NCI-H1436 treated with DMSO at 0.1 percent for 48 hours (cell line): ENCODE data around the gene ZFPM1.

Source experiments
- DNase-seq: peaks from one replicate; lab custom pipeline; 2025; lab: John Stamatoyannopoulos, UW

Gene ZFPM1

DNA sequence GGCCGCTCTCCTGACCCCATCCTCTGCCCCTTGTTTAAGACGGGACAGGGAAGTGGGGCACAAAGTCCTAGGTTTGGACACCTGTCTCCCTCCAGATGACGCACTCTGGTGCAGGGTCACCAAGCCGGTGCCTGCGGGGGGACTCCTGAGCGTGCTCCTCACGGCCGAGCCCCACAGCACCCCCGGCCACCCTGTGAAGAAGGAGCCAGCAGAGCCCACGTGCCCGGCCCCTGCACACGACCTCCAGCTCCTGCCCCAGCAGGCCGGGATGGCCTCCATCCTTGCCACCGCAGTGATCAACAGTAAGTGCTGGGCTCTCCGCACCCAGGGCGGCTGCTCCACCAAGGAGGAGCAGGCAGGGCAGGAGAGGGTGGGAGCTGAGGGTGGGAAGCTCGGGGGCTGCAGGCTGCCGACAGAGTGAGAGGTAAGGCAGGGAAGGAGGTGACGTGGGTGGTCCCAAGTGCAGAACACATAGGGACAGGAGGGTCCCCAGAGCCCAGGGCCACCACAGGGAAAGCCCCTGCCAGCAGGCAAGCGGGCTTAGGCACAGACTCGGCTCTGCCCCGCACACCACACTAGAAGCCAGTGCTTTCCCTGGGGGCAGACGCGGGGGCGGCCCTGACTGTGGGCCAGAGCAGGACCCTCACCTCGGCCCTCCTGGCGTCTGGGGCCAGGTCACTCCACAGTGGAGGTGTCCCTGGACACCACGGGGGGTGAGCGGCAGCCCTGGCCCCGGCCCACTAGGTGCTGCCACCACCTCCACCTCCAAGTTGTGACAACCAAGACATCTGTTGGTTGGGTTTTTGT, 75.1 kb downstream of the ZFPM1 start:
- no peak for DNase-seq

DNA sequence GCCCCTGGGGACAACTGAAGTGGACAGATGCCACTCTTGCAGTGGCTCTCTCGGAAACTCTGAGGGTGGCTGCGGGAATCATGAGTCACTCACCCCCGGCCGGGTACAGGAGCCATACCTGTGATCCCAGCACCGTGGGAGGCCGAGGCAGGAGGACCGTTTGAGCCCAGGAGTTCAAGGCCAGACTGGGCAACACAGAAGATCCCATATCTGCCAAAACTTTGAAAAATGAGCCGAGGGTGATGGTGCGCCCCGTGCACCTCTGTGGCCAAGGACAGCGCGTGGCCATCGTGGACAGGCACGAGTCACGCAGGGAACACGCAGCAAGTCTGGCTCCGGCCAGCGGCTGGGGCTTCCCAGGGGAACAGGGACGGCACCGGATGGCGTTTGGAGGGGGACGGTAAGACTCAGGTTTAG, 75.8 kb downstream of the ZFPM1 start:
- DNase-seq = no peak

DNA sequence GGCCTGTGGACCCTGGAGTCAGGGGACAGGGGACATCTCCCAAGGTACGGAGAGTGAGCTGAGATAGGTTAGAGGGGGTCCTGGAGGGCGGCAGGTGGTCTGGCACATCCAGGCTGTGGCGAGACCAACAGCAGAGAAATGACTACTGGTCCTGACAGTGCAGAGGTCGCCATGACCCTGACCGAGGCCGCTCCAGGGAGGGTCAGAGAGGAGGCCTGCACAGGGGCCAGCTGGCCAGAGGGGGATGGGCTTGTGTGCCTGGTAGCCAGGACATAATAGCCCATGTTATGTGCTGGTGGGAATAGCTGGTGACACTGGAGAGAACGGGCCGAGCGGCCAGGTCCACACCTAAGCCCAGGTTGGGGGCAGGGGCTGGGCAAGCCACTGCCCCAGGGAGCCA, 76.5 kb downstream of the ZFPM1 start:
- no peak for DNase-seq

DNA sequence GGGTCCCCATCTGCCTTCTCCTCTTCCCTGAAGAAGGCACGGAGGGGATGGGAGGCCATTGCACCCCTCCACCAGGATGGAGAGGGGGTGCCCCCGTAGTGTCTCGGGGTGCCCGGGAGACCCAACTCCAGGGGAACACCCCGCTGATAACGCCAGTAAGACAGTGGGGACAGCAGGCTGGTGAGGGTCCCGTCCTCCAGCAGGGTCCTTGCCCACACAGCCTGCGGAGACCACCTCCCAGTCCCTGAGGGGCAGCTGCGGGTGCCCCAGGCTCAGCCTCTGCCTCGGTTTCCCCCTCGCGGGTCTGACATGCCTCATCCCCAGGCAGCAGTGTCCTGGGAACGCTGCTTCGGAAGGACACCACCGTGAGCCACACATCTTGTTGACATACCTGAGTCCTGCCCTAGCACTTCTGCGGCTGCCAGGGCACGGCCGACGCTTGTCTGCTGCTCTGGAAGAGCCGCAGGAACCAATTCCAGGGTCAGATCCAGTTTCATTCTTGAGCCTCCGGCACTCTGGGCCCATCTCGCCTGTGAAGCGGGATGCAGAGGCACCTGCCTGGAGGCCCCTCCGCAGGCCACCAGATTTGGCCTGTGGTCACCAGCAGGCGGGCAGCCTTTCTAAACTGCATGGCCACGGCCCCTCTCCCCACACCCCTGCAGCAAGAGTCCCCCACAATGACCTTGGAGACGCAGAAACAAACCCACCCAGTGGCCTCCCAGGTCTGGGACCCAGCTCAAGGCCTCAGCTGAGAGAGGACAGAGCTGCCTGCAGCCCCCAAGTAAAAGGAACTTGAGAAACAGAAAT, 77.2 kb downstream of the ZFPM1 start:
- no peak for DNase-seq

DNA sequence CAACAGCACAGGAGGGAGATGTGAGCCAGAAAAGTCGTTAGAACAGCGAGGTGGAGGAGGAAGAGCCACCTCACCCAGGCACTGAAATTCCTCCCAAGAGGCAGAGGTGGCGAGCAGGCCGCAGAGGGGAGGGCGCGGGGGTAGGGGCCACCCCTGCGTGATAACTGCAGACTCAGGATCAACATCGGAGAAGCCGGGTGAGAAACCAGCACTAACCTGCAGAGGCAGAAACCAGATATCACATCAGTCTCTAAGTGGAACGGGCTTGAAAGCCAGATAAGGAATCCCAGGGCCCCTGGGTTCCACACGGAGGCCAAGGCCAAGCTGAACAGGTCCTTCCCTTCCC, 77.8 kb downstream of the ZFPM1 start:
- DNase-seq = no peak

DNA sequence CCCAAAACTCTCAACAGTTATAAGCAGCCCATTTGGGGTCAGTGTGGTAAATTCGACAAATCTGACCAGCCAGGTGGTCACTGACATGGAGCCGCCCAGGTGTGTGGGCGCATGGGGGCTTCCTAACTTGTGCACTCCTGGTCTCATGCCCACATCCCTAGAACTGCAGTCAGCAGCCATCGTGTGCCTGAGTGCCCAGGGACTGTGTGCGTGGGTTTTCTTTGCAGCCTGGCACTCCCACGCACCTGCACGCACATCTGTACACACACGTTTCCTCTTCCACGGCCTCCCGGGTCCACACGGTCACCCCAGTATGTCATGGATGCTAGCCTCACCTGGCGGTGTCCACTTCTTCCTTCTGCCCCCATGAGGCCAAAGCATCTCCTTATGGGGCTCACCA, 78.3 kb downstream of the ZFPM1 start:
- no peak for DNase-seq

DNA sequence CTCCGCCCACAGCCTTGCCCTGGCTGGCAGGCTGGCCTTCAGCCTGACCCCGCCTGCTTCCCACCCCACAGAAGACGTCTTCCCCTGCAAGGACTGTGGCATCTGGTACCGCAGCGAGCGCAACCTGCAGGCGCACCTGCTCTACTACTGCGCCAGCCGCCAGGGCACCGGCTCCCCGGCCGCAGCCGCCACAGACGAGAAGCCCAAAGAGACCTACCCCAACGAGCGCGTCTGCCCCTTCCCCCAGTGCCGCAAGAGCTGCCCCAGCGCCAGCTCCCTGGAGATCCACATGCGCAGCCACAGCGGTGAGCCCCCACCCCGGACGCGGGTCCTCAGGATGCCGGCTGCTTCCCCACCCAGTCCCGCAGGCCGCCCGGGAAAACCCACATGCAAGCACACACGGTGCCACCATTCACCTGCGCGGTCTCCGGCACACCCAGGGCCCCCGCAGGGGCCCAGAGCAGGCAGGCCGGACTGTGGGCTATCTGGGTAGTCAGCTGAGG, 78.9 kb downstream of the ZFPM1 start:
- no peak for DNase-seq

DNA sequence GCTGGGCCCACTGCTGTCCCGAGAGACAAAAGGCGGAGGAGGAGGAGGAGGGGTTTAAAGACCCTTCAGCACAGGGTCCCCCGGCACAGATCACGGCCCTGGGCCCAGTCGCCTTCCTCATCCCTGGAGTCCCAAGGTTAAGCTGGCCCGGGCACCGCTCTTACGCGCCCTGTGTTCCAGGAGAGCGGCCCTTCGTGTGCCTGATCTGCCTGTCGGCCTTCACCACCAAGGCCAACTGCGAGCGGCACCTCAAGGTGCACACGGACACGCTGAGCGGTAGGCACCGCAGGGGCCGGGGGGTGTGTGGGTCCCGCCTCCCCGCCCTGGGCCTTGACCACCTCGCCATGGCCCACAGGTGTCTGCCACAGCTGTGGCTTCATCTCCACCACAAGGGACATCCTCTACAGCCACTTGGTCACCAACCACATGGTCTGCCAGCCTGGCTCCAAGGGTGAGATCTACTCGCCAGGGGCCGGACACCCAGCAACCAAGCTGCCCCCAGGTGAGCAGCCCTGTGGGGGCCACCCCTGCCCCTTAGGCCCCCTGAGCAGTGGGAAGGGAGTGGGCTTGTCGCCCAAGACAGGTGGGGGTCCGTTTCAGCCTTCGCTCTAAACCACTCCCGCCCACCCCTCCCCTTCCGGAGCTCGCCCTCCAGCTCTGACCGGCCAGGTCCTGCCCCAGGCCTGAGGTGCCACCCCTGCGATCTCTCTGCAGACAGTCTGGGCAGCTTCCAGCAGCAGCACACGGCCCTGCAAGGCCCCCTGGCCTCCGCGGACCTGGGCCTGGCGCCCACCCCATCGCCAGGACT, 79.6 kb downstream of the ZFPM1 start:
- no peak for DNase-seq

DNA sequence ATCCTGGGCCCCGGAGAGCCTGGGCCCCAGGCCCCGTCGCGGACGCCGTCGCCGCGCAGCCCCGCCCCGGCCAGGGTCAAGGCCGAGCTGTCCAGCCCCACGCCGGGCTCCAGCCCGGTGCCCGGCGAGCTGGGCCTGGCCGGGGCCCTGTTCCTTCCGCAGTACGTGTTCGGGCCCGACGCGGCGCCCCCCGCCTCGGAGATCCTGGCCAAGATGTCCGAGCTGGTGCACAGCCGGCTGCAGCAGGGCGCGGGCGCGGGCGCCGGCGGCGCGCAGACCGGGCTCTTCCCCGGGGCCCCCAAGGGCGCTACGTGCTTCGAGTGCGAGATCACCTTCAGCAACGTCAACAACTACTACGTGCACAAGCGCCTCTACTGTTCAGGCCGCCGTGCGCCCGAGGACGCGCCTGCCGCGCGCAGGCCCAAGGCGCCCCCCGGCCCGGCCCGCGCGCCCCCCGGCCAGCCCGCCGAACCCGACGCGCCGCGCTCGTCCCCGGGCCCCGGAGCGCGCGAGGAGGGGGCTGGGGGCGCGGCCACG, 80.4 kb downstream of the ZFPM1 start:
- no peak for DNase-seq

DNA sequence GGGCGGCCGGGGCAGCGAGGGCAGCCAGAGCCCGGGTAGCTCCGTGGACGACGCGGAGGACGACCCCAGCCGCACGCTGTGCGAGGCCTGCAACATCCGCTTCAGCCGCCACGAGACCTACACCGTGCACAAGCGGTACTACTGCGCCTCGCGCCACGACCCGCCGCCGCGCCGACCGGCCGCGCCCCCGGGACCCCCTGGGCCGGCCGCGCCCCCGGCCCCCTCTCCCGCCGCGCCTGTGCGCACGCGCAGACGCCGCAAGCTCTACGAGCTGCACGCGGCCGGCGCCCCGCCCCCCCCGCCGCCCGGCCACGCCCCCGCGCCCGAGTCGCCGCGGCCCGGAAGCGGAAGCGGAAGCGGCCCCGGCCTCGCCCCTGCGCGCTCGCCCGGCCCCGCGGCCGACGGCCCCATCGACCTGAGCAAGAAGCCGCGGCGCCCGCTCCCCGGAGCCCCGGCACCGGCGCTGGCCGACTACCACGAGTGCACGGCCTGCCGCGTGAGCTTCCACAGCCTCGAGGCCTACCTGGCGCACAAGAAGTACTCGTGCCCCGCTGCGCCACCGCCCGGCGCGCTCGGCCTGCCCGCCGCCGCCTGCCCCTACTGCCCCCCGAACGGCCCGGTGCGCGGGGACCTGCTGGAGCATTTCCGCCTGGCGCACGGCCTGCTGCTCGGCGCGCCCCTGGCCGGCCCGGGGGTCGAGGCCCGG, 81.0 kb downstream of the ZFPM1 start:
- no peak for DNase-seq

DNA sequence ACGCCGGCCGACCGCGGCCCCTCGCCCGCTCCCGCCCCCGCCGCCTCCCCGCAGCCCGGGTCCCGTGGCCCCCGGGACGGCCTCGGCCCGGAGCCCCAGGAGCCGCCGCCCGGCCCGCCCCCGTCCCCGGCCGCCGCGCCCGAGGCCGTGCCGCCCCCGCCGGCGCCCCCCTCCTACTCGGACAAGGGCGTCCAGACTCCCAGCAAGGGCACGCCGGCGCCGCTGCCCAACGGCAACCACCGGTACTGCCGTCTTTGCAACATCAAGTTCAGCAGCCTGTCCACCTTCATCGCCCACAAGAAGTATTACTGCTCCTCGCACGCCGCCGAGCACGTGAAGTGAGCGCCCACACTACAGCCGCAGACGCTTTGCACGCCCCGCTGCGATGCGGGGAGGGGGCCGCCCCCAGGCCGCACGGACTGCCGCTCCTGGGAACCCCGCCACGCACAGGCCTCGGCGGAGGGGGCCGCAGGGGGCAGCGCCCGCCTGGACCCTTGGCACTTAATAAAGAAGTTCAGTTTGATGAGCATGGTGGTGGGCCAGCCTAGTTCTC, 81.6 kb downstream of the ZFPM1 start:
- DNase-seq = no peak

DNA sequence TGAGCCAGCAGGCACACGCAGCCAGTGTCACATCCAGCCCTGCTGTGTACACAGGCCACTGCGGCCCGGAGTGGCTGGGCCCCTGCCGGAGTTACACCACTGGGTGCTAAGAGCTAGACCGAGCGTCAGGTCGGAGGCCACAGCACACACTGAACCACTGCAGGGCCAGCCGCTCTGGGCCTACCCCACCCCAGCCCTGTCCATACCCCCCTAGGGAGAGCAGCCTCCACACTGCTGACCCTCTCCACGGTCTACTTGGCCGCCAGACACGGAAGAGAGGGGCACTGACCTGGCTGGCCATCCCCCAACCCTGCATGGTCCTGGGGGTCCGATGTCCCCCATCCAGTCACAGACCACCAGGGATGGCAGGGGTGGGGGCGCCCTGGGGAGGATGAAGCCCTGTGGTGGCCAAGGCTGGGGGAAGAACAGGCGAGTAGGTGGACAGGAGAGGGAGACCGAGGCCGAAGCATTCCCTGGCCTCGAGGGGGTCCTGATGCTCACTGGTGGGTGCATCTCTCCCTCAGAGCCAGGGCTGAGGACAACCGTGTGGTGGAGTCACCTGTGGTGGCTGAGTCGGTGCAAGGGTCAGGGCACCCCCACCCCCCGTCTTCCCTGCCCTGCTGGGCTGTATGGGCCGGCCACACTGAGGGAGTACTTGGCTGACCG, 82.2 kb downstream of the ZFPM1 start:
- DNase-seq = no peak

DNA sequence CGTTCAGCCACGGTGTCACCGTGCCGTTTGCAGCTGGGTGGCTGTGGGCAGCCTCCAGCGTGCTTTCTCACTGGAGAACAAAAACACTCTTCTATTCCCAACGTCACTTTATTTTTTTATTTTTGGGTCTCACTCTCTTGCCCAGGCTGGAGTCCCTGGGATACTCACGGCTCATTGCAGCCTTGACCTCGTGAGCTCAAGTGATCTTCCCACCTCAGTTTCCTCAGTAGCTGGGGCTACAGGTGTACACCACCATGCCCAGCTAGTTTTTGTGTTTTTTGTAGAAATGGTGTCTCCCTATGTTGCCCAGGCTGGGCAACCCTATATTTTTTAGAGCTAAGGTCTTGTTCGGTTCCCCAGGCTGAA, 82.8 kb downstream of the ZFPM1 start:
- DNase-seq = no peak

DNA sequence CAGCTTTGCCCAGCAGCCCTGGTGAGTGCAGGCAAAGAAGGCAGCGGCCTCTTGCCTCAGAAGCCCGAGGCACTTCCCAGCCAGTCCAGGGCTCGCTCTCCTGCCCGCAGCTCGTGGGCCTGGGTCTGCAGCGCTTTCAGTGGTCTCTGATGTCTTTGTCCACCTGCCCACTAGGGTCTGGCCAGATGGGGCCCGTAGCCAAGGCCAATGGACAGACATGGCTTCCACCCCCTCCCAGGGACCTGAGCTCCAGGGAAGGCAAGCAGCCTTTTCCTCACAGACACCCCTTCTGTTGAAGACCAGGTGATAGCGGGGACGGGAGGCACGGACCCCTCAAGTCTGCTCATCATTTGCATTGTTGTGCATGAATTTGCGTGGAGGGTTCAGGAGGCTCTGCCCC, 83.4 kb downstream of the ZFPM1 start:
- DNase-seq = no peak

DNA sequence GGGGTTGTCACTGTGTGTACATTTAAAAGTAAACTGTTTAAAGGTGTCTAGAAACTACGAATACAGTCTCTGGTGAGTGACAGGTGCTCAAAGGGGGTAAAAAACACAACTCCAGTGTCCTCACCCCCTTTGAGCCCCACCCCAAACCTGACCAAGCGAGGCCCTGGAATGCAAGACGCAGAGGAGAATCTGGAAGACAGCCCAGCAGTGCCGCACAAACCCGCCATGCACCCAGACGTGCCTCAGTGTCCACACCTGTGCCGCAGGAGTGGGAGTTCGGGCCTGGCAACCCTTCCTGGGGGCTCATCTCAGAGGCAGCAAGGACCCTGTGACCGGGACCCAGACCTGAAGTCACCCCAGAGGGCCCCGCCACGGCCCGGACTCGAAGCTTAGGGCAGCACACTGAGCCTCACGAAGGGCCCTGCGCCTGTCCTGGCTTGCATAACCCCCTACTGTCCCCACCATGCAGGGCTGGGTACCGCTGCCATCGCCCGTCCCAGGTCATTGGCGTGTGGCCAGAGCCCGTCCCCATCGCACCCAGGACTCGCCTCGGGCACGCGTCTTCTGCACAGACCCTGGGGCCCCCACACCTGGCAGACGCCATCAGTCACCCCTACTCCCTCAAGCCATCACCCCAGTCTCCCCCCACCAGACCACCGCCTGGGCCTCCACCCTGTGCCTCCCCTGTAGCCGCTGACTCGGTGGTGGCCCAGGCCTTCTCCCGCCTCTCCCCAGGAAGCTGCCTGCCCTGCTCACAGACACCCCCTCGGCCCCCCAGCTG, 84.1 kb downstream of the ZFPM1 start:
- DNase-seq = no peak

DNA sequence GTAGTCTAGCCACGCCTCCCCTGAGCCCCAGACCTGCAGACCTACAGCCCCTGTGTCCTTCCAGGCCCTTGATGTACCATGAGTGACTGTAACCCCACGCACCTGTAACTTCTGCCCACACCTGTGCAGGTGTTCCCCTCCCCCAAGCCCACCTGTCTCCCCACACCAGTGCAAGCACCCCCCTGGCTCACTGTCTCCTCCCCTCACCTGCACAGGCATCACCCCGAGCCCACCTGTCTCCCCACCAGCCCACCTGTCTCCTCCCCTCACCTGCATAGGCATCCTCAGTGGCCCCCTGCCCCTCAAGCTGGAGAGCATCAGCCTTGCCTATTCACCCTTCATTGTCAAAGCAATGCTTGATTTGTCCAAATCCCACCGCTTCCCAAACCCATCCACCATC, 84.8 kb downstream of the ZFPM1 start:
- DNase-seq = no peak

DNA sequence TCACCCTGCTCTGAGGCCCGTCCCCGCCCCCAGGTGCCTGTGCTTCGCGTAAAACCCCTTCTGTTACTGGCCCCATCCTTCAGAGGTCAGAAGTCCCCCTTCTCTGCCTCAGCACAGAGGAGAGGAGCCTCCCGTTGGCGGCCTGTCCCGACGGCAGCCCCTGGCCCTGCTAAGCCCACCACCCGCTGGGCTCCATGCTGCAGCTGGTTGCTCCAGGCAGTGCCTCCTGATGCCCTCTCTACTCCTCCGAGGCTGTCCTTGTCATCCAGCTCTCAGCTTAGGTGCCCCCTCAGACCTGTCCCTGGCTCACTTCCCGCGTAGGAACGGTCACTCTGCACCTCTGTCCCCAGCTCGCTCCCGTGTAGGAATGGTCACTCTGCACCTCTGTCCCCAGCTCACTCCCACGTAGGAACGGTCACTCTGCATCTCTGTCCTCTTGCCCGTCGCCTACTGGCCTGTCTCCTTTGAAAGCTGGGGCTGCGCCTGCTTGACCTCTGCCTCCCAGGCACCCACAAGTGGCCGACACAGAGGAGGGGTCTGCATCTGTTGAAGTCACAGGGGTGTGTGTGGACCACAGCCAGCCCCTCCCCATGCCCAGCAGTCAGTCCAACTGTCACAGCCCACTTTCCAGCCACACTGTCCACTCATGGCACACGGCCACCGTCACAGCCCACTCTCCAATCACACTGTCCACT, 85.4 kb downstream of the ZFPM1 start:
- DNase-seq = no peak

DNA sequence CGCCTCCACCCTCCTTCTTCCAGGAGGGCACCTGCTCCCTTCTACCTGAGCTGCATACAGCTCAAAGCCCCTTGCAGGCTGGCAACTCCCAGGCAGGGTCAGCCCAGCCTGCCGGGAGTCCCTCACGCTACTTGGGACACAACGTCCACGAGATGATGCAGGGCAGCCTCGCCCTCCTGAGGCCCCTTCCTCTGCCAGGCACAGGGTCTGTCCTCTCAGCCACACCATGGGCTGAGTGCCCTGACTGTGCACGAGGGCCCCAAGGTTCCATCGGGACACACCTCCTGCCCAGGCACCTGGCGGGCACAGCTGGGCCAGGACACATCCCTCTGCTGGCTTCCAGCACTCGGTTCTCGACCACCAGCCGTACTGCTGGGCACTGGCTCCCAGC, 86.2 kb downstream of the ZFPM1 start:
- no peak for DNase-seq

DNA sequence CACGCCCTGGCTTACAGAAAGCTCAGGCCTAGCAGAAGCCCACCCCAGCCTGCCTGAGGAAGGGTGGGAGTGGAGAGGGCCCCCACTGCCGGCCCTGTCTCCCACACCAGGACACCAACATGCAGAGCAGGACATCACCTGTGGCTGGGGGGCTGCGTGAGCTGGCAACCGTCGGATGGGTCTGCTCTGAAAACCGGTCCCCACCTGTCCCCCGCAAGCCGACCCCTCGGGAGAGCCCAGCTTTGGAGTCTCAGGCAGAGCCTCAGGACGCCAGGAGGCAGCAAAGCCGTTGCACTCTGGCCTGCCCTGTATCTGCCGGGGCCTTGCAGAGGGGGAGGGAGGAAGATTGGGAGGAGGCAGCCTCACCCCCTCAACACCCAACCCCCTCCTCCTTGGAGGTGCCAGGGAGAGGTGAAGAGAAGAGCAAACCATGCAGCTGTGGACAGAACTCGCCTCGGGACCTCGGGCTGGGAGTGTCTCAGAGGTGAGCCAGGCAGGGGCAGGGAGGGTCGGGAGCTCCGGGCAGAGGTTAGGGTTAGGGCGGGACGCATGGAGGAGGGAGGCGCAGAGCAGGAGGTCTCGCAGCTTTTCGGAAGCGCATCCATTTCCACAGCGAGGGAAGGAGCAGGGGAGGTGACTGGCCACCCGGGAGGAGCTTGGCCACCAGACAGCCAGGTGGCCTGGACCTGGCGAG, 86.7 kb downstream of the ZFPM1 start:
- no peak for DNase-seq
